ENCODE data around the gene SUSD2. TPM values are rescaled to one million over a fixed set of nuclear protein-coding genes. Genes with fewer than 3 reads are reported as not detected.

Gene SUSD2
- total and polyA plus RNA-seq, 2 donors (not counting 1 experiment from before 2014, with no cell fraction given) = 10.6 to 11.9 TPM

- Histone ChIP-seq H3K27me3 (ENCODE audit: control insufficient read depth, insufficient read depth, low read length) (no peaks in the 10 kb centered on the region), H3K36me3 (ENCODE audit: control insufficient read depth, insufficient read depth, low read length) (no peaks in the 10 kb centered on the region), H3K4me1 (ENCODE audit: control insufficient read depth, extremely low read depth, insufficient read depth, low read length) (no peaks in the 10 kb centered on the region), H3K27ac (ENCODE audit: insufficient read depth, low read length) (no peak overlapping the region), H3K4me3 (replicated peaks in 1 of 4; ENCODE audit: control extremely low read depth in 1 of 4, insufficient read depth in 1 of 4, low read depth in 3 of 4, low read length in 4 of 4) (no peak overlapping the region), H3K9ac (ENCODE audit: insufficient read depth, low read length) (no peak overlapping the region), H3K79me2 (ENCODE audit: control insufficient read depth, insufficient read depth, low read length) (no peaks in the 10 kb centered on the region), H3K4me2 (ENCODE audit: extremely low read depth, insufficient read depth, low read length) (no peak overlapping the region), H2AFZ (ENCODE audit: low read length) (no peak overlapping the region), H4K20me1 (ENCODE audit: control insufficient read depth, extremely low read depth, insufficient read depth, low read length) (no peaks in the 10 kb centered on the region), H3K9me3 (ENCODE audit: control insufficient read depth, insufficient read depth, low read depth, low read length) (no peaks in the 10 kb centered on the region)
- no peak for TF ChIP-seq EZH2 (IDR thresholded peaks at IDR 0.05; ENCODE audit: low read length, missing control alignments)
- no peak for TF ChIP-seq CTCF (conservative IDR thresholded peaks at IDR 0.05 in 1 of 2, IDR thresholded peaks at IDR 0.05 in 1 of 2; ENCODE audit: low read depth in 1 of 2, low read length in 2 of 2)
- DNase-seq (ENCODE audit: low read depth in 2 of 2) = no peak
Measured at GRCh38 chr22:24217384-24217783, 36.1 kb downstream of the SUSD2 start.

GRCh38 chr22:24219750-24220149, 38.5 kb downstream of the SUSD2 start:
- no peak for DNase-seq (ENCODE audit: low read depth in 2 of 2)
- Histone ChIP-seq H3K4me3 (replicated peaks in 1 of 4; ENCODE audit: control extremely low read depth in 1 of 4, insufficient read depth in 1 of 4, low read depth in 3 of 4, low read length in 4 of 4) (no peak overlapping the region), H3K9ac (ENCODE audit: insufficient read depth, low read length) (no peak overlapping the region), H3K79me2 (ENCODE audit: control insufficient read depth, insufficient read depth, low read length) (no peaks in the 10 kb centered on the region), H4K20me1 (ENCODE audit: control insufficient read depth, extremely low read depth, insufficient read depth, low read length) (no peaks in the 10 kb centered on the region), H3K27ac (ENCODE audit: insufficient read depth, low read length) (no peak overlapping the region), H3K4me1 (ENCODE audit: control insufficient read depth, extremely low read depth, insufficient read depth, low read length) (no peaks in the 10 kb centered on the region), H2AFZ (ENCODE audit: low read length) (no peak overlapping the region), H3K9me3 (ENCODE audit: control insufficient read depth, insufficient read depth, low read depth, low read length) (no peaks in the 10 kb centered on the region), H3K4me2 (ENCODE audit: extremely low read depth, insufficient read depth, low read length) (no peak overlapping the region), H3K27me3 (ENCODE audit: control insufficient read depth, insufficient read depth, low read length) (no peaks in the 10 kb centered on the region), H3K36me3 (ENCODE audit: control insufficient read depth, insufficient read depth, low read length) (no peaks in the 10 kb centered on the region)
- TF ChIP-seq CTCF (conservative IDR thresholded peaks at IDR 0.05 in 1 of 2, IDR thresholded peaks at IDR 0.05 in 1 of 2; ENCODE audit: low read depth in 1 of 2, low read length in 2 of 2) = no peak
- TF ChIP-seq EZH2 (IDR thresholded peaks at IDR 0.05; ENCODE audit: low read length, missing control alignments) = no peak

- no peak overlapping the region for H3K27ac ChIP-seq (ENCODE audit: insufficient read depth, low read length)
- H3K9me3 ChIP-seq (ENCODE audit: control insufficient read depth, insufficient read depth, low read depth, low read length) = no peaks in the 10 kb centered on the region
- no peaks in the 10 kb centered on the region for H3K79me2 ChIP-seq (ENCODE audit: control insufficient read depth, insufficient read depth, low read length)
- H3K27me3 ChIP-seq (ENCODE audit: control insufficient read depth, insufficient read depth, low read length) = no peaks in the 10 kb centered on the region
- no peak for DNase-seq (ENCODE audit: low read depth in 2 of 2)
- H3K4me2 ChIP-seq (ENCODE audit: extremely low read depth, insufficient read depth, low read length) = no peak overlapping the region
- H3K4me3 ChIP-seq (replicated peaks in 1 of 4; ENCODE audit: control extremely low read depth in 1 of 4, insufficient read depth in 1 of 4, low read depth in 3 of 4, low read length in 4 of 4) = no peak overlapping the region
- TF ChIP-seq CTCF (conservative IDR thresholded peaks at IDR 0.05 in 1 of 2, IDR thresholded peaks at IDR 0.05 in 1 of 2; ENCODE audit: low read depth in 1 of 2, low read length in 2 of 2) (no peak), EZH2 (IDR thresholded peaks at IDR 0.05; ENCODE audit: low read length, missing control alignments) (no peak)
- no peak overlapping the region for H3K9ac ChIP-seq (ENCODE audit: insufficient read depth, low read length)
- H4K20me1 ChIP-seq (ENCODE audit: control insufficient read depth, extremely low read depth, insufficient read depth, low read length) = no peaks in the 10 kb centered on the region
- H3K4me1 ChIP-seq (ENCODE audit: control insufficient read depth, extremely low read depth, insufficient read depth, low read length) = no peaks in the 10 kb centered on the region
- no peaks in the 10 kb centered on the region for H3K36me3 ChIP-seq (ENCODE audit: control insufficient read depth, insufficient read depth, low read length)
- H2AFZ ChIP-seq (ENCODE audit: low read length) = no peak overlapping the region
Measured at GRCh38 chr22:24224468-24224867, 43.2 kb downstream of the SUSD2 start.
